Measurements from ENCODE around the gene CUEDC1. TPM values are rescaled to one million over a fixed set of nuclear protein-coding genes. Genes with fewer than 3 reads are reported as not detected.
"Not testable (repeated sequence)": the region's sequence is repeated elsewhere in the genome, so short reads cannot be mapped to it uniquely, and the experiment has no call there.

CUEDC1 gene
- total RNA-seq, 2 donors from 2014 or later = 42.3 to 43.6 TPM

- DNase-seq (ENCODE audit: low spot score) = peak; percentile 90
- intact Hi-C loops (cut with DNase I) = no loop called here
Measured at GRCh38 chr17:57861000-57861789, 94.0 kb downstream of the CUEDC1 start.

- intact Hi-C loops (cut with DNase I) = no loop called here
- DNase-seq (ENCODE audit: low spot score) = no peak
Measured at GRCh38 chr17:57860414-57860999, 94.7 kb downstream of the CUEDC1 start.

GRCh38 chr17:57859601-57860413 lies 95.4 kb downstream of the CUEDC1 start:
- intact Hi-C loops (cut with DNase I) = loop anchor here (2.0 to 5.0 kb wide), 4 partner anchors 32 to 257 kb away; no protein-coding TSS in a partner anchor
- no peak for DNase-seq (ENCODE audit: low spot score)

GRCh38 chr17:57858838-57859237 lies 96.4 kb downstream of the CUEDC1 start:
- DNase-seq (ENCODE audit: low spot score) = no peak
- intact Hi-C loops (cut with DNase I) = loop anchor here (2.0 to 5.0 kb wide), 4 partner anchors 33 to 258 kb away; no protein-coding TSS in a partner anchor

GRCh38 chr17:57856792-57857620 lies 98.2 kb downstream of the CUEDC1 start:
- intact Hi-C loops (cut with DNase I) = loop anchor here (5.0 kb wide), 3 partner anchors 35 to 260 kb away; no protein-coding TSS in a partner anchor
- no peak for DNase-seq (ENCODE audit: low spot score)

- no peak for DNase-seq (ENCODE audit: low spot score)
- intact Hi-C loops (cut with DNase I) = loop anchor here (5.0 kb wide), 3 partner anchors 37 to 262 kb away; no protein-coding TSS in a partner anchor
Measured at GRCh38 chr17:57855391-57856035, 99.7 kb downstream of the CUEDC1 start.

GRCh38 chr17:57853695-57854094 lies 101.5 kb downstream of the CUEDC1 start:
- no peak for DNase-seq (ENCODE audit: low spot score)
- intact Hi-C loops (cut with DNase I) = no loop called here

- intact Hi-C loops (cut with DNase I) = no loop called here
- no peak for DNase-seq (ENCODE audit: low spot score)
Measured at GRCh38 chr17:57852955-57853328, 102.3 kb downstream of the CUEDC1 start.

GRCh38 chr17:57852092-57852954 lies 102.9 kb downstream of the CUEDC1 start:
- DNase-seq (ENCODE audit: low spot score) = no peak
- intact Hi-C loops (cut with DNase I) = no loop called here

GRCh38 chr17:57849874-57850754 lies 105.1 kb downstream of the CUEDC1 start, which contains the start of gene MRPS23:
Gene MRPS23, minus strand, starts transcription at chr17:57850044. Its CDS starts 34 bp downstream, at chr17:57850010.
- DNase-seq (ENCODE audit: low spot score) = peak; percentile 99
- intact Hi-C loops (cut with DNase I) = loop anchor here in 1 of 2 donors (5.0 kb wide), 1 partner anchor 833 kb away; no protein-coding TSS in a partner anchor

- DNase-seq (ENCODE audit: low spot score) = no peak
- intact Hi-C loops (cut with DNase I) = loop anchor here in 1 of 2 donors (5.0 kb wide), 1 partner anchor 832 kb away; no protein-coding TSS in a partner anchor
Measured at GRCh38 chr17:57849163-57849873, 105.9 kb downstream of the CUEDC1 start.

GRCh38 chr17:57846056-57846945 lies 108.9 kb downstream of the CUEDC1 start:
- not testable (repeated sequence) for DNase-seq (ENCODE audit: low spot score)
- intact Hi-C loops (cut with DNase I) = loop anchor here in 1 of 2 donors (5.0 kb wide), 1 partner anchor 829 kb away; no protein-coding TSS in a partner anchor

GRCh38 chr17:57842280-57842679 lies 112.9 kb downstream of the CUEDC1 start:
- intact Hi-C loops (cut with DNase I) = no loop called here
- DNase-seq (ENCODE audit: low spot score) = no peak

GRCh38 chr17:57839571-57839923 lies 115.7 kb downstream of the CUEDC1 start:
- intact Hi-C loops (cut with DNase I) = no loop called here
- no peak for DNase-seq (ENCODE audit: low spot score)

All from posterior vena cava (tissue), 2 donors.